Muscle layer of colon (tissue), 2 donors: ENCODE data around the gene SHLD1.

Source experiments
- H3K27ac ChIP-seq: one replicate; pipeline ENCODE4 v1.7.0; 2013; ENCODE audit warnings: low read depth, mild to moderate bottlenecking, low read length, moderate library complexity
- H3K27me3 ChIP-seq, 2 donors: one replicate each; pipeline ENCODE4 v1.7.0; 2013; ENCODE audit warnings: low read length in 2 of 2, mild to moderate bottlenecking in 2 of 2; ENCODE audit not compliant: insufficient read depth in 2 of 2, control insufficient read depth in 1 of 2
- H3K36me3 ChIP-seq: one replicate; pipeline ENCODE4 v1.7.0; 2013; ENCODE audit warnings: mild to moderate bottlenecking, low read length; ENCODE audit not compliant: insufficient read depth
- H3K4me1 ChIP-seq: one replicate; pipeline ENCODE4 v1.7.0; 2013; ENCODE audit warnings: mild to moderate bottlenecking, low read length; ENCODE audit not compliant: insufficient read depth
- H3K4me3 ChIP-seq, 2 donors: one replicate each; pipeline ENCODE4 v1.7.0; 2013; ENCODE audit warnings: low read length in 2 of 2, low read depth in 1 of 2, mild to moderate bottlenecking in 1 of 2, moderate library complexity in 1 of 2
- H3K9ac ChIP-seq: one replicate; pipeline ENCODE4 v1.7.0; 2013; ENCODE audit warnings: low read length
- H3K9me3 ChIP-seq: one replicate; pipeline ENCODE4 v1.7.0; 2013; ENCODE audit warnings: mild to moderate bottlenecking, low read length
- donor health status: abdominal sarcoma.
- donor health status: Adenocarcinoma of cecum.

The SHLD1 gene

DNA sequence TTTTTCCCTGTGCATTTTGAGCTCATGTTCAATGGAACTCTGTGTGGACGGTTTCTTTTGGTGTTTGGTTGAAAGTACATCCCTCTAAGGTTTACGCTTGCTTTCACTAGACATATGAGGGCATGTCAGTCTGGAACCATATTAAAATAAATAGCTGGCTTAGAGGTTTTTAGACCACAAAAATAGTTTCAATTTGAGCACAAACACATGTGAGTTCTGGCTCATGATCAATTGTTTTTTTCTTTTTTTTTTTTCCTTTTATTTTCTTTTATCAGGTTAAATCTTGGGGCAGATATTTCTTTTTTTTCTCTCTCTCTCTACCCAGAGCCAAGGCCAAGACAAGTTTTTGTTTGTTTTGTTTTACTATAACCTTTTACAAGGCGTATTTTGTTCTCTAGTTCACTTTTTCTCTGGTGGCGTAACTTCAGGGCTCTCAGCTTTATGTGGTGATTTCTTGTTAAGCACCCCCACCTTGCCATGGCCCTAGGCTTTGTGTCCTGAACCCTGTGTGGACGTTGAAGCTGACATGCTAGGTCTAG, 92.9 kb downstream of the SHLD1 start:
- Histone ChIP-seq H3K4me1 (peaks cover 4% of the 10 kb centered on the region), H3K36me3 (no peaks in the 10 kb centered on the region), H3K27me3 (no peaks in the 10 kb centered on the region), H3K9me3 (no peaks in the 10 kb centered on the region), H3K9ac (no peak overlapping the region), H3K27ac (no peak overlapping the region), H3K4me3 (no peak overlapping the region)

DNA sequence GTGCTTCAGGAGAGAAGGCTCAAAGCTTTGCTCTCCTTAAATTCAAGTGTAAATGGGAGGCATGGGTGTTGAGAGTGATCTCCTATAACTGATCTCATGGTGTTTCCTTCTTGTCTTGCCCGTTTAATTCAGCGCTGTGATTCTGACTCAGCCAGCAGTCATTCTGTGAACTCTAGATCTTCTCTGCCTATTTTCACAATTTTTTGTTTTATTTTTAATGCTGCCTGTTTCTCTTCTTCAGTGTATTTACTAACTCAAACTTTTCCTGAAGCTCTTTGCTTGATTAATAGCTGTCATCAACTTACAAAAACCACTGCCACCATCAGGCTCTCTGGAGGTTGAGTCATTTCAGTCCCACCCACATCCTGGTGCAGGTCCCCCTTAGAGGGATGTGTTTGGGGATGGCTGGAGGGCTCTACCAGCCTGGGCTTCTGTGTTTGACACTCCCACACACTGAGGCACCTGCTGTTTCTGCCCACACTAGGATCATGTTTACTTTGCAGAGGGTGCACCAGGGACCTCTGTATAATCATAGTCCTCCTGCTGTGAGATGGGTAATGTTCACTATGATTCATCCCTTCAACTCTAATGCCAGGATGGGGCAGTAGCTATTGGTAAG, 94.0 kb downstream of the SHLD1 start:
- H3K4me3 ChIP-seq, result no peak overlapping the region
- no peak overlapping the region for H3K9ac ChIP-seq
- no peak overlapping the region for H3K27ac ChIP-seq
- H3K36me3 ChIP-seq, result no peaks in the 10 kb centered on the region
- H3K4me1 ChIP-seq, result peaks cover 4% of the 10 kb centered on the region
- no peaks in the 10 kb centered on the region for H3K27me3 ChIP-seq
- H3K9me3 ChIP-seq, result no peaks in the 10 kb centered on the region

DNA sequence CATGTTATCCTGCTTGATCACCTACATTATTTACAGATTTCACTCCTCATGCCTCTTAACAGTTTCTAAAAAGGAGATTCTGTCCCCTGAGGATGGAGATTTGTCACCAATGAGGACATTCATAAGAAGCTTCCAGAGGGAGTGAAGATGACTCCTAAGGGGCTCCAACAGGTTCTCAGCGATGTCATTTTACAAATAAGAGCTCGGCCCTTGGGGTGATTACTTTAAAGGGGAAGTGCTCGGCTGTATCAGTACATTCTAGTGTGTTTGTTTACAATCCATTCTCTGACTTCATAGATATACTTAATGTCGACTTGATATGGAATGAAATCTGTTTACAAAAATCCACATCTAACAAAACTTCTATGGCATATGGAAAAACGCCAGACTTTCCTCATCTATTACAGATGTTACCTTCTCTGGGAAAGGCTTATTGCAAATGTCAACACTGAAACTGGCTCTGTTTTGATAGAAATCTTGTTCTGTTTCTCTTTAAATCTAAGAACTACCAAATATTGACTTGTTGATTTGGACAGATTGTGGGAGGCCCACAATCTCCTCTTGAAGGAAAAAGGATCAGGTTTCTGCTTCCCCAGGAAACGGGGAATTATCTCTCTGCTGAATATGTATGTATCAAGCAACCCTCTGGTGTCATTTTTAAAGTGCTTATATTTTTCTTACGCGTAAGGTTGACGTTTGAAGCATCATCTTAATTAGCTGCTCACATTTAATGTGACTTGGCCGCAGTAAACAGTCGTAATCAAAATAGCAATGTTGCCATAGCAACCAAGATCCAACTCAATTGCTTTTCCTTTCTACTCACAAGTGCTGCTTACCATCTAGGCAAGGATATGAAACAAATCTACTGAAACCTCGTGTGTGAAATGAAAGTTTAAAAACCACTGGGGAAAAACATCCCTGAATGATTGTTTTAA, 95.7 kb downstream of the SHLD1 start:
- Histone ChIP-seq H3K4me1 (peaks cover 4% of the 10 kb centered on the region), H3K9ac (no peak overlapping the region), H3K27ac (no peak overlapping the region), H3K9me3 (no peaks in the 10 kb centered on the region), H3K4me3 (no peak overlapping the region), H3K27me3 (no peaks in the 10 kb centered on the region), H3K36me3 (no peaks in the 10 kb centered on the region)

DNA sequence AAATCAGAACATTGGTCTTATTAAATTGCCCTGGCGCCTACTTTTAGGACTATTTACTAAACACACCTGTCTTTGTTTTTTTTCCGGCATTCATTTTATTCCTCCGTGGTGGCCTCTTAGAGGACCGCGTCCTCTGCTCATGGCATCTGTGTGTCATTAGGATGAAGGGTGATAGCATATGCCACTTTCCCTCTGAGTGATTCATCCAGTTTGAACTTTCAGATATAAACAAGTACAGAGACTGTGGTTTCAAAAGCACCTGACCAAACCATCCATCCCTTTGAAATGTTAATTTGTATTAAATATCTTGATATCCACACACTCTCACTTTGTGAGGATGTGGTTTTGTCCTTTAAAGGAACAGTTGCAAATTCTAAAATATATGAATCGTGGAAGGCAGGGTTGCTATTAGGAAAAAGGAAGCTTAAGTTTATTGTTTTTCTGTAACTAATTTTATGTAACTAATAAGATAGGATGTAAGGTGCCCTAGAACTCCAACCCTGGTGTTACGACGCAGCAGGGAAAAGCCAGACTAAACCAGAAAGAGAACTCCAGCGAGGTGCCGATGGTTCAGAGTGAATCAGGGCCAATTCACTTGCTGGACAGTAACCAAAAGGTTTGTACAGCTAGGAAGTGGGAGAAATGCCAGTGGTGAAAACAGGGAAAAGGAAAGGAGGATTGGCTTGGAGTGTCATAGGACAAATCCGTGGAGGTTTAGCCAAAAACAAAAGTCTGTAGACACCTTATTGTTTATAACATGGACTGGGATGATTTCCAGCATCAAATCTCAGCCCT, 98.7 kb downstream of the SHLD1 start:
- H3K9ac ChIP-seq, result no peak overlapping the region
- H3K27me3 ChIP-seq, result no peaks in the 10 kb centered on the region
- H3K4me1 ChIP-seq, result peaks cover 4% of the 10 kb centered on the region
- H3K9me3 ChIP-seq, result no peaks in the 10 kb centered on the region
- H3K27ac ChIP-seq, result no peak overlapping the region
- no peak overlapping the region for H3K4me3 ChIP-seq
- H3K36me3 ChIP-seq, result no peaks in the 10 kb centered on the region

GRCh38 chr20:5855939-5856338, 105.7 kb downstream of the SHLD1 start:
- Histone ChIP-seq H3K27me3 (no peaks in the 10 kb centered on the region), H3K4me3 (no peak overlapping the region), H3K27ac (no peak overlapping the region), H3K36me3 (no peaks in the 10 kb centered on the region), H3K4me1 (no peaks in the 10 kb centered on the region), H3K9ac (no peak overlapping the region), H3K9me3 (no peaks in the 10 kb centered on the region)

DNA sequence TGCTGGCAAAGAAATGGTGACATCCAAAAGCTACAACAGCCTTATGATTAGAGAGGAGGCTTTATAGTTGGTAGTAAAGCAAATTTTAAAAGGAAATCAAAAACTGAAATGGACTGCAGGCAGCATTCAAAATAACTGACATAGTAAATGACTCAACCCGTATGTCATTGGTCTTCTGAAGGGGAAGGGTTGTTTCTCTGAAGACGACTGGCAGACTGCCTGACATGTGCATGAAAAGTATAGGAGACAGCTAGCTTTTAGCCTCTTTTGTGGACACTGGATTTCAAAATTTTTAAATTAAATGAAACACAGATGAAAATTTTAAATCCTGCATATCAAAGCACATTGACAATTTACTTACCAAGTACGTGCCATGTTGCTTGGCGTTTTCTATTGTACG, 109.4 kb downstream of the SHLD1 start:
- no peaks in the 10 kb centered on the region for H3K4me1 ChIP-seq
- H3K4me3 ChIP-seq, result no peak overlapping the region
- no peaks in the 10 kb centered on the region for H3K27me3 ChIP-seq
- H3K9me3 ChIP-seq, result no peaks in the 10 kb centered on the region
- no peaks in the 10 kb centered on the region for H3K36me3 ChIP-seq
- H3K27ac ChIP-seq, result no peak overlapping the region
- H3K9ac ChIP-seq, result no peak overlapping the region

GRCh38 chr20:5862703-5863039, 112.5 kb downstream of the SHLD1 start:
- Histone ChIP-seq H3K27ac (no peak overlapping the region), H3K27me3 (no peaks in the 10 kb centered on the region), H3K4me3 (no peak overlapping the region), H3K36me3 (no peaks in the 10 kb centered on the region), H3K4me1 (no peaks in the 10 kb centered on the region), H3K9me3 (no peaks in the 10 kb centered on the region), H3K9ac (no peak overlapping the region)

- Histone ChIP-seq H3K27me3 (no peaks in the 10 kb centered on the region), H3K9ac (no peak overlapping the region), H3K4me1 (no peaks in the 10 kb centered on the region), H3K9me3 (no peaks in the 10 kb centered on the region), H3K27ac (no peak overlapping the region), H3K36me3 (no peaks in the 10 kb centered on the region), H3K4me3 (no peak overlapping the region)
Observed at GRCh38 chr20:5863040-5863833, 113.0 kb downstream of the SHLD1 start.

- no peaks in the 10 kb centered on the region for H3K4me1 ChIP-seq
- no peaks in the 10 kb centered on the region for H3K27me3 ChIP-seq
- H3K36me3 ChIP-seq, result no peaks in the 10 kb centered on the region
- H3K9me3 ChIP-seq, result no peaks in the 10 kb centered on the region
- no peak overlapping the region for H3K4me3 ChIP-seq
- H3K27ac ChIP-seq, result no peak overlapping the region
- no peak overlapping the region for H3K9ac ChIP-seq
Observed at GRCh38 chr20:5864428-5864827, 114.2 kb downstream of the SHLD1 start.

DNA sequence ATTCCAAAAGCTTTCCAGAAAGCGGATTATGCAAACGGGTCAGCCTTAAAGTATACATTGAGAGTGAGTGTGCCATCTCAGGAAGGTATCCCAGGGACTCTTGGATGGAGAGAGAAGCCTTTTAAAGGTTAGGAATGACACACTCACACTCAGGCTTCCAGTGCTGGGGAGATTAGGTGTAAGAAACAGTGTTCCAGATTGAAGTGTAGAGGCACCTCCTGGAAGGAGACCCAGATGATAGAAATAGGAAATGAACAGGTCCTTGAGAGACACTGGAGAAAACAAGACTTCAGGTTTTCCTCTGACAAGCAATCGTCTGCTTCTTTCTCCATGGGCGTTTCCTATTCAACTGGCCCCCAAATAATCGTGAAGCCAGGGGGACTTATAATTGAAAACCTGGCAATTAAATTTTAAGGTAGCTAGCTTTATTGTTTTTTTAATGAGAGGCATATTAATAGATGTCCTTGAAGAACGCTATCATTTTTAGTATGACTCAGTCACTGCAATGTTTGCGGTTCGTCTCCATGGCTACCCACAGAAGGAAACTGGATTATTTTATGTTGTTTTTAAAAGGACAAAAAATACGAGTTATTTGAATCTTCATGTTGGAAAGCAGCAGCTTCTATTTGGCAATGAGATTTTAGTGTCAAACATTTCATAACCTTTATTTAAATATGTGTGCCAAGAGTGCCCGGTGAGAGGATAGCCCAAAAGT, 114.8 kb downstream of the SHLD1 start:
- no peaks in the 10 kb centered on the region for H3K27me3 ChIP-seq
- H3K4me3 ChIP-seq, result no peak overlapping the region
- H3K4me1 ChIP-seq, result no peaks in the 10 kb centered on the region
- H3K36me3 ChIP-seq, result no peaks in the 10 kb centered on the region
- no peak overlapping the region for H3K27ac ChIP-seq
- H3K9ac ChIP-seq, result no peak overlapping the region
- no peaks in the 10 kb centered on the region for H3K9me3 ChIP-seq
